HCT116 (cell line): Measurements from ENCODE around the gene PAOX. TPM values are rescaled to one million over a fixed set of nuclear protein-coding genes. Genes with fewer than 3 reads are reported as not detected.

Source experiments
- ATAC-seq: fragments of 200-7000 bp; cut with Tn5 transposase; 2 replicates; pipeline ENCODE4 v1.9.1; 2020; ENCODE audit warnings: mild to moderate bottlenecking, moderate library complexity
- BruUV-seq: library from RNA; stranded (reverse); fragments of 400-500 nt; replicated peaks from 2 replicates; lab custom pipeline; 2021; lab: Mats Ljungman, UMichigan
- CTCF ChIA-PET: fragments of 300-600 bp; sonication (Branson Sonifier 250); formaldehyde crosslinking; loops from one replicate; lab custom pipeline; 2021; ENCODE audit warnings: antibody characterized with exemption; lab: Charles Lee
- POLR2A ChIA-PET: fragments of 300-600, 350-600 bp; sonication (Branson Sonifier 250); formaldehyde crosslinking; loops from one replicate; lab custom pipeline; 2021; ENCODE audit warnings: antibody characterized with exemption; lab: Charles Lee
- RAD21 ChIA-PET, 2 experiments: fragments of 300-600 bp; sonication (Branson Sonifier 250); formaldehyde crosslinking; loops; one replicate each; lab custom pipeline; 2023; ENCODE audit warnings: low total read pairs in 2 of 2; ENCODE audit not compliant: uncharacterized antibody in 2 of 2, unreplicated experiment in 2 of 2, low non-redundant PET in 1 of 2; lab: Charles Lee
- DNase-seq: peaks from one replicate; pipeline ENCODE4 v3.0.0-alpha.2; 2010; ENCODE audit warnings: low read depth, low spot score
- H2AFZ ChIP-seq: fragments of 200-600 bp; shearing (Covaris generic), sonication (generic); 2 replicates; pipeline ENCODE4 v1.6.1; 2017; ENCODE audit warnings: low read depth, mixed run types, mixed read lengths, antibody characterized with exemption, low read length; ENCODE audit not compliant: poor library complexity, severe bottlenecking
- H3K27ac ChIP-seq: 2 replicates; pipeline ENCODE4 v1.5.1; 2012; ENCODE audit warnings: low read depth, low read length
- H3K27me3 ChIP-seq: fragments of 200-600 bp; sonication (generic); 2 replicates; pipeline ENCODE4 v1.6.1; 2016; ENCODE audit warnings: mixed run types, low read length, mixed read lengths; ENCODE audit not compliant: insufficient read depth
- H3K36me3 ChIP-seq, 2 experiments: fragments of 200-500 bp in 1 of 2; fragments of 200-600 bp in 1 of 2; sonication (Bioruptor generic) in 1 of 2; sonication (generic) in 1 of 2; 2 replicates each; pipeline versions ENCODE4 v1.5.1 to v1.6.1; 2014 to 2016; ENCODE audit warnings: low read length in 2 of 2, inconsistent platforms in 1 of 2, mixed read lengths in 1 of 2, mixed run types in 1 of 2; ENCODE audit not compliant: insufficient read depth in 2 of 2, control insufficient read depth in 1 of 2
- H3K4me1 ChIP-seq, 2 experiments: fragments of 200-600 bp in 1 of 2; sonication (generic) in 1 of 2; 2 replicates each; pipeline versions ENCODE4 v1.5.1 to v1.6.1; 2012 to 2017; ENCODE audit warnings: low read length in 2 of 2, inconsistent platforms in 1 of 2, mild to moderate bottlenecking in 1 of 2, mixed read lengths in 1 of 2, mixed run types in 1 of 2, moderate library complexity in 1 of 2; ENCODE audit not compliant: insufficient read depth in 2 of 2, control insufficient read depth in 1 of 2
- H3K4me2 ChIP-seq: fragments of 200-600 bp; sonication (generic); 2 replicates; pipeline ENCODE4 v1.6.1; 2017; ENCODE audit warnings: mixed run types, low read length, mixed read lengths
- H3K4me3 ChIP-seq, 2 experiments: fragments of 200-600 bp in 1 of 2; sonication (generic) in 1 of 2; replicated peaks in 1 of 2; 2 replicates each; pipeline ENCODE4 v1.5.1; 2011 to 2016; ENCODE audit warnings: low read length in 2 of 2, control low read depth in 1 of 2, low read depth in 1 of 2, mild to moderate bottlenecking in 1 of 2, mixed read lengths in 1 of 2, mixed run types in 1 of 2
- H3K79me2 ChIP-seq: fragments of 200-600 bp; sonication (generic); 2 replicates; pipeline ENCODE4 v1.6.1; 2017; ENCODE audit warnings: mild to moderate bottlenecking, mixed run types, low read length, moderate library complexity, mixed read lengths; ENCODE audit not compliant: insufficient read depth
- H3K9ac ChIP-seq: fragments of 200-600 bp; sonication (generic); 2 replicates; pipeline ENCODE4 v1.6.1; 2016; ENCODE audit warnings: low read length, mixed read lengths
- H3K9me2 ChIP-seq: fragments of 200-600 bp; sonication (generic), shearing (Covaris generic); 2 replicates; pipeline ENCODE4 v1.6.1; 2017; ENCODE audit warnings: mixed run types, mild to moderate bottlenecking, moderate library complexity; ENCODE audit not compliant: insufficient read depth
- H3K9me3 ChIP-seq, 2 experiments: fragments of 200-500 bp in 1 of 2; fragments of 200-600 bp in 1 of 2; sonication (Bioruptor generic) in 1 of 2; sonication (generic) in 1 of 2; 2 replicates each; pipeline ENCODE4 v1.6.1; 2014 to 2017; ENCODE audit warnings: low read length in 2 of 2, mixed read lengths in 2 of 2, inconsistent platforms in 1 of 2, low read depth in 1 of 2, mild to moderate bottlenecking in 1 of 2, mixed run types in 1 of 2, moderate library complexity in 1 of 2; ENCODE audit not compliant: control insufficient read depth in 1 of 2, insufficient read depth in 1 of 2
- H4K20me1 ChIP-seq: fragments of 200-600 bp; sonication (generic), shearing (Covaris generic); 2 replicates; pipeline ENCODE4 v1.6.1; 2017; ENCODE audit warnings: mixed run types, mild to moderate bottlenecking, moderate library complexity; ENCODE audit not compliant: insufficient read depth
- ATF3 ChIP-seq: IDR thresholded peaks from 2 replicates; pipeline ENCODE4 v1.6.1; 2012
- CBX3 ChIP-seq: IDR thresholded peaks from 2 replicates; pipeline ENCODE4 v1.6.1; 2012; ENCODE audit warnings: low read depth
- EGR1 ChIP-seq: IDR thresholded peaks from 2 replicates; pipeline ENCODE4 v1.6.1; 2012; ENCODE audit warnings: low read depth
- EZH2 ChIP-seq: fragments of 200-600 bp; sonication (generic); IDR thresholded peaks from 2 replicates; pipeline ENCODE4 v1.6.1; 2017; ENCODE audit warnings: antibody characterized with exemption, mixed run types
- EZH2phosphoT487 ChIP-seq: fragments of 200-600 bp; IDR thresholded peaks from 2 replicates; pipeline ENCODE4 v1.6.1; 2018; ENCODE audit warnings: antibody characterized with exemption, borderline replicate concordance
- FOSL1 ChIP-seq: IDR thresholded peaks from 2 replicates; pipeline ENCODE4 v1.6.1; 2012; ENCODE audit warnings: low read depth
- JUND ChIP-seq: IDR thresholded peaks from 2 replicates; pipeline ENCODE4 v1.6.1; 2012
- POLR2AphosphoS5 ChIP-seq: IDR thresholded peaks from 2 replicates; pipeline ENCODE4 v1.6.1; 2011; ENCODE audit warnings: mild to moderate bottlenecking, low read depth, low read length, moderate library complexity
- RAD21 ChIP-seq: IDR thresholded peaks from 2 replicates; pipeline ENCODE4 v1.6.1; 2012; ENCODE audit warnings: low read depth, mild to moderate bottlenecking
- SRF ChIP-seq: IDR thresholded peaks from 2 replicates; pipeline ENCODE4 v1.6.1; 2012; ENCODE audit warnings: low read depth
- TCF7L2 ChIP-seq: IDR thresholded peaks from 2 replicates; pipeline ENCODE4 v1.7.0; 2011; ENCODE audit warnings: borderline replicate concordance, inconsistent platforms; ENCODE audit not compliant: insufficient read depth, insufficient read length; ENCODE audit errors: extremely low read depth
- YY1 ChIP-seq: IDR thresholded peaks from 2 replicates; pipeline ENCODE4 v1.6.1; 2011; ENCODE audit warnings: low read length, low read depth, moderate library complexity, mild to moderate bottlenecking; ENCODE audit not compliant: insufficient replicate concordance; ENCODE audit errors: extremely low read depth
- ZFX ChIP-seq: fragments of 450-650 bp; IDR thresholded peaks from 2 replicates; pipeline ENCODE4 v1.6.1; 2017
- intact Hi-C: fragments of 100-400 bp; cut with micrococcal nuclease; formaldehyde crosslinking; loops from 2 replicates; pipeline ENCODE4 v1.10.0; 2022
- total RNA-seq: library from RNA; stranded (reverse); gene quantifications from one replicate; pipeline ENCODE4 v1.2.1, GENCODE V29; 2021; ENCODE audit not compliant: unreplicated experiment
- TF ChIP-seq, protein P1 (sequence below), 3 experiments: fragments of 200-600 bp in 1 of 3; sonication (generic) in 1 of 3; IDR thresholded peaks in 2 of 3; conservative IDR thresholded peaks in 1 of 3; 2 replicates each; pipeline ENCODE4 v1.5.1; 2012 to 2017; ENCODE audit warnings: low read depth in 2 of 3, low read length in 2 of 3, antibody characterized with exemption in 1 of 3, borderline replicate concordance in 1 of 3, control low read depth in 1 of 3, mild to moderate bottlenecking in 1 of 3, mixed read lengths in 1 of 3, mixed run types in 1 of 3, moderate library complexity in 1 of 3; ENCODE audit not compliant: insufficient read depth in 1 of 3

Gene PAOX
- total RNA-seq, 1 experiment from 2014 or later: 3.5 TPM

DNA sequence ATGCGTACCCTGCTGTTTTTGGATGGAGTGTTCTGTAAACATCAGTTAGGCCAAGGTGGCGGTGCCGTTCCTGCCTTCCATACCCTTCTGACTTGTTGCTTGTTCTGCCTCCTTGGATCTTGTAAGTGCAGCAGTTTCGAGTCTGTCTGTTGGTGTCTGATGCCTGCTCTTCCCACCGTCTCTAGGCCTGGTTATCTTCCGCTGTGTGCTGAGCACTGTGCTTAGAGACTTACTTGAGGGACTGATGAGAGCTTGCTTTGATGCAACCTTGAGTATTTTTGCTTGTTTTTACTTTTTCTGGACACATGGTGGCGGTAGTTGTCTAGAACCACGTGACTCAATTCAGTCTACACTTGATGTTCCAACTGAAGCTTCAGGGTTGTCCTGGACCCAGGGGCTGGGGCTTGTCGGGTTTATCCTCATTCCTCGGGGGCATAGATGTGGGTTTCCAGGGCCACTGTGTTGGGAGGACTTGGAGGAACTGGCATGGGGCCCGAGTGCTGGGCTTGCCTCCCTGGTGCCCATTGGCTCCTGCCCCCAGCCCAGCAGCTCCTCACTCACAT, 59.7 kb downstream of the PAOX start:
- ATAC-seq (peak; percentile 52; the same call in 1 of the 2 replicates), DNase-seq (peak; percentile 0)
- Histone ChIP-seq H3K4me3 (no peak overlapping the region), H3K4me1 (no peaks in the 10 kb centered on the region), H4K20me1 (no peaks in the 10 kb centered on the region), H3K27me3 (no peaks in the 10 kb centered on the region), H3K9me2 (no peaks in the 10 kb centered on the region), H3K36me3 (no peaks in the 10 kb centered on the region), H2AFZ (no peak overlapping the region), H3K9ac (no peak overlapping the region), H3K9me3 (no peaks in the 10 kb centered on the region), H3K79me2 (no peaks in the 10 kb centered on the region), H3K27ac (no peak overlapping the region), H3K4me2 (no peak overlapping the region)
- RAD21 ChIA-PET: interaction anchor here in 1 of 2 experiments (0.6 kb wide), 1 partner anchor 109 kb away, joined by 3 read pairs; no protein-coding TSS in a partner anchor
- TF ChIP-seq, protein P1, sequence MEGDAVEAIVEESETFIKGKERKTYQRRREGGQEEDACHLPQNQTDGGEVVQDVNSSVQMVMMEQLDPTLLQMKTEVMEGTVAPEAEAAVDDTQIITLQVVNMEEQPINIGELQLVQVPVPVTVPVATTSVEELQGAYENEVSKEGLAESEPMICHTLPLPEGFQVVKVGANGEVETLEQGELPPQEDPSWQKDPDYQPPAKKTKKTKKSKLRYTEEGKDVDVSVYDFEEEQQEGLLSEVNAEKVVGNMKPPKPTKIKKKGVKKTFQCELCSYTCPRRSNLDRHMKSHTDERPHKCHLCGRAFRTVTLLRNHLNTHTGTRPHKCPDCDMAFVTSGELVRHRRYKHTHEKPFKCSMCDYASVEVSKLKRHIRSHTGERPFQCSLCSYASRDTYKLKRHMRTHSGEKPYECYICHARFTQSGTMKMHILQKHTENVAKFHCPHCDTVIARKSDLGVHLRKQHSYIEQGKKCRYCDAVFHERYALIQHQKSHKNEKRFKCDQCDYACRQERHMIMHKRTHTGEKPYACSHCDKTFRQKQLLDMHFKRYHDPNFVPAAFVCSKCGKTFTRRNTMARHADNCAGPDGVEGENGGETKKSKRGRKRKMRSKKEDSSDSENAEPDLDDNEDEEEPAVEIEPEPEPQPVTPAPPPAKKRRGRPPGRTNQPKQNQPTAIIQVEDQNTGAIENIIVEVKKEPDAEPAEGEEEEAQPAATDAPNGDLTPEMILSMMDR (IDR thresholded peaks at IDR 0.05 in 2 of 3, conservative IDR thresholded peaks at IDR 0.05 in 1 of 3; ENCODE audit: borderline replicate concordance in 1 of 3, insufficient read depth in 1 of 3, low read depth in 2 of 3, low read length in 2 of 3): peak; percentile 4 to 35 (median 28); a peak in 3 of 6 replicates
- TF ChIP-seq POLR2AphosphoS5: no peak
- CTCF ChIA-PET: interaction anchor here (0.7 kb wide), 1 partner anchor 47 kb away, joined by 3 read pairs; no protein-coding TSS in a partner anchor
- POLR2A ChIA-PET: no interaction called here
- no TSS peak for BruUV-seq
- intact Hi-C loops: no loop called here

DNA sequence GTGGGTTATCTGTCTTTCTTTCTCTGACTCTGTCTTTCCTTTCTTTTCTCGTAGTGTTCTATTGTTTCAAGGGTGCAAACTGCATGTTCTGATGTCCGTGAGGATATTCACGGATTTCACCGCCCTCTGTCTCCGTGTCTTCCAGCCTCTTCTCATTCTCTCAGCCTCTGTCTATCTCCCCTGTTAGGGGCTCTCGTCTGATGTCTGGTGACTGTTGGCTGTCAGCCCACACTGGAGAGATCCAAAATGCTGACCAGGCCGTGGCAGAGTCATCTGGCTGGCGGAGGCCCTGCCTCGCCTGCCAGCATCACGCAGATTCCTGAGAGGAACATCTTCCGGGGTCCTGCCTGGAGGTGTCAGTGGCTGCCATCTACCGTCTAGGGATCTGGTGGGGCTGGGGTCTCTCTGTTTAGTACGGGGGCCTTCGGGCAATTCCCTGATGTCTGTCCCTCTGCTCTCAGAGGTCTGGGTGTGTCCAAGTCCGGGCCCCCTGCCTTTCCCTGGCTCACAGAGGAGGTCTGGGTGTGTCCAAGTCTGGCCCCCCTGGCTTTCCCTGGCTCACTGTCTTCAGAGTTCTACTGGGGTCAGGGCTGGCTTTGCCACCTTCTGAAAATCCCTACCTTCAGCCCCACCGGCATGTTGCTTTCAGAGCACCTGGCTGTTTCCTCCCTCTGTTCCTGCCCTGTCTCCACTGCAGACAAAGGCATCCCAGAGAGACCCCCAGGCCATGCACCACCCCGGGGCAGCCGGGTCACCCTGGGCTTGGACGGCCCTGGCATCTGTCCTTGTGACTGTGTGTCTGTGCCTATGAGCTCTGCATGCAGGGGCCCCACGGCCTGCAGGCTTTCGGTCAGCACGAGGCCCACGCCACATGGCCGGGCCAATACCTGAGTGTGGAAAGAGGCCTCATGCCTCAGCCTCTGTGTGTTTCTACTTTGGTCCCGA, 60.7 kb downstream of the PAOX start:
- CTCF ChIA-PET: no interaction called here
- H3K27ac ChIP-seq: no peak overlapping the region

More for the DNA sequence above, 60.7 kb downstream of the PAOX start:
- Histone ChIP-seq H3K4me1 (no peaks in the 10 kb centered on the region), H3K9ac (no peak overlapping the region), H3K9me3 (no peaks in the 10 kb centered on the region), H3K36me3 (no peaks in the 10 kb centered on the region), H2AFZ (no peak overlapping the region), H3K9me2 (no peaks in the 10 kb centered on the region), H3K79me2 (no peaks in the 10 kb centered on the region), H4K20me1 (no peaks in the 10 kb centered on the region), H3K27me3 (no peaks in the 10 kb centered on the region), H3K4me2 (no peak overlapping the region), H3K4me3 (no peak overlapping the region)
- intact Hi-C loops: no loop called here
- ATAC-seq (no peak), DNase-seq (no peak)
- RAD21 ChIA-PET: no interaction called here
- POLR2A ChIA-PET: no interaction called here
- BruUV-seq: no TSS peak
- TF ChIP-seq ZFX: no peak
- no peak for TF ChIP-seq POLR2AphosphoS5
- TF ChIP-seq TCF7L2: no peak
- TF ChIP-seq EGR1: no peak
- no peak for TF ChIP-seq EZH2
- TF ChIP-seq JUND: no peak
- TF ChIP-seq CBX3: no peak
- TF ChIP-seq FOSL1: no peak
- TF ChIP-seq RAD21: no peak
- no peak for TF ChIP-seq YY1
- no peak for TF ChIP-seq EZH2phosphoT487
- TF ChIP-seq SRF: no peak
- no peak for TF ChIP-seq ATF3
